ENCODE data around the gene ADD1.

Gene ADD1

DNA sequence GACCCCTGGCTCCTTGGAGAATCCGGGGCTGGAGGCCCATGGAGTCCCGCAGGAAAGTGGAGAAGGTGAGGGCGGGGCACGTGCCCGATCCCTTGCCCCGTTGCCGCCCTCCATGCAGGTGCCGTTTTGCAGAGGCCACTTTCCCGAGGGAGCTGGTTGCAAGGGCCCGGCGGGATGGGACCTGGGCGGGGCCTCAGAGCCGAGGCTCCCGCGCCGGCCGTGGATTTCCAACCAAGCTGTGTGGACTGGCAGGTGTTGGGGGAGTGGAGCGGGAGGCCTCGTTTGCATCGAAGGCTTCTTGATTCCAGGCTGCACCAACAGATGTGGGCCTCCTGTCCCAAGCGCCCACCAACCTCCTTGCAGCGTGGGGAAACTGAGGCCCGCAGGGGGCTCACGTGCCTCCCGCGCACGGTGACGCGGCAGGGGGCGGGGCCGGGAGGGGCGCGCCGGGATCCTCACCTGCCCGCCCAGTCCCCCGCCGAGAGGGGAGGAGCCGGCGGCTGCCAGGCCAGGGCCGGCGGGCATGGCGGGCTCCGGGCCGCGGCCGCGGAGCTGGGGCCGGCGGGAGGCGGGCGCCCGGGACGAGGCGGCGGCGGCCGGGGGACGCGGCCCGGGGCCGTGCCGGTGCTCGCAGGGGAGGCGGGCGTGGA lies 25.8 kb upstream of the ADD1 start:
- no peaks in the 10 kb centered on the region for H3K9me3 ChIP-seq (ENCODE audit: insufficient read depth, low read depth, low read length)
- no peak overlapping the region for H3K27ac ChIP-seq (ENCODE audit: low read depth, low read length)
- WGBS = 10% methylated on average over 65 of the region's 65 CpGs
- H3K36me3 ChIP-seq (ENCODE audit: insufficient read depth, low read length) = peaks cover 14% of the 10 kb centered on the region
- H3K27me3 ChIP-seq (ENCODE audit: insufficient read depth, low read length) = no peaks in the 10 kb centered on the region; the same call in 1 of the 2 replicates
- H3K9ac ChIP-seq (ENCODE audit: low read depth, low read length) = peak overlapping the region; percentile 93
- H3K4me3 ChIP-seq (ENCODE audit: low read length) = peak overlapping the region; percentile 72
- no peaks in the 10 kb centered on the region for H3K4me1 ChIP-seq (ENCODE audit: insufficient read depth, low read length)

DNA sequence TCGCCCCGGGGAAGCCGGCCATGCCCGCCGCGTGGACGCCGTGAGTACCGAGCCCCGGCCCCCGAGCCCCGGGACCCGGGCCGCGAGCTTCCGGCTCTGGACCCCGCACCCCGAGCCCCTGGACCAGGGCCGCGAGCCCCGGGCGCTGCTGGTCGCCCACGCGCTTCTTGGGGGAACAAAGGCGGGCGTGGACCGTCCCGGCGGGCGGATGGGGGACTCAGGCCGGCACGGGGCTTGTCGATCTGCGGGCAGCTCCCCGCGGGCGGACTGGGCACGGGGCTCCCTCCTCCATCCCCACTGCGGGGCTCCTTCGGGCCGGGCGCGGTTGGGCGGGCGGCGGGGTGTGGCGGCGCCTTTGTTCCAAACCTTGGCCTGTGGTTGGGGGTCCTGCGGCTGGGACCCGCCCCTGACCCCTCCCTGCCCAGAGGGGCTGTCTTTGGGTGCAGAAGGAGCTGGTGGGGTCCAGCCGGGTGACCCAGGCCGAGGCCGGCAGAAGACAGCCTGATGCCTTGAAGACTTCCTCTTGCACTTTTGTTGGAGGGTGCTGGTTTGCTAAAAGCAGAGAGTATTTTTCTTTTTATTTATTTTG lies 25.2 kb upstream of the ADD1 start:
- Histone ChIP-seq H3K36me3 (ENCODE audit: insufficient read depth, low read length) (peaks cover 18% of the 10 kb centered on the region), H3K4me3 (ENCODE audit: low read length) (peak overlapping the region; percentile 72), H3K4me1 (ENCODE audit: insufficient read depth, low read length) (no peaks in the 10 kb centered on the region), H3K9ac (ENCODE audit: low read depth, low read length) (peak overlapping the region; percentile 93), H3K27me3 (ENCODE audit: insufficient read depth, low read length) (no peaks in the 10 kb centered on the region; the same call in 1 of the 2 replicates), H3K27ac (ENCODE audit: low read depth, low read length) (no peak overlapping the region), H3K9me3 (ENCODE audit: insufficient read depth, low read depth, low read length) (no peaks in the 10 kb centered on the region)
- WGBS = under 1% methylated on average over 54 of the region's 54 CpGs

DNA sequence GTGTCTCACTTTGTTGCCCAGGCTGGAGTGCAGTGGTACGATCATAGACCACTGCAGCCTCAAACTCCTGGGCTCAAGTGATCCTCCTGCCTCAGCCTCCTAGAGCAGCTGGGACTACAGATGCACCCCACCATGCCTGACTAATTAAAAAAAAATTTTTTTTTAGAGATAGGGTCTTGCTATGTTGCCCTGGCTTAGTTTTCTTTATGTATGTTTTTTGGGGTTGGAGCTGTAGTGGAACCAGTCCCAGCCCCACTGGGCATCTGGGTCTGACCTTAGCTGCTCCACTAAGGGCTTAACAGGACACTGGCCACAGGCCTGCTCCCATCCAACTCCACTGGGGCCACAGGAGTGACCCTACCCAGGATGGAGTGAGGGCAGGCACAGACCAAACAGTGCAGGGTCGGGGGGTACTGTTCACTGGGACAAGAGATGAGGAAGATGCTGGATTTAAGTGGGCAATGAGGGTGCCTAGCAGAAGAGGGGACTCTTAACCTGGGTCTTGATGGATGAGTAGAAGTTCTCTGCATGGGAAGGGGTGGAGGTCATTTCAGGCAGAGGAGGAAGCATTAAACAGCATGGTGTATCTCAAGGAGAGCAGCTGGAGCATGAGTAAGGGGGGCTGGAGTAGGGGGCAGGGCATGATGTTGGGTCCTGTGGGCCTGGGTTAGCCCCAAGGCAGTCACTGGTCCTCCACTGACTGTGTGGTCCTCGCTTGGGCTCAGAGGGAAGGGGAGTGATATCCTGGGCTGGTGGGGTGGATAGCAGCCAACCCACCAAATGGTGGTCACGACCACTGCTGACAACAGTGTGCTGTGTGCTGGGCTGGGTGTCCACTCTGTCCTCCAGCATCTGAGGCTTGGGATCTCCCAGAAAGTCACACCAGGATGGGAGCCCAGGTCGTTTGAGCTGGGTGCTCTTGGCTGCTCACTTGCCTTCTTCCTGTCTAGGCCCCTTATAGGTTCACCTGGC lies 24.1 kb upstream of the ADD1 start:
- H3K36me3 ChIP-seq (ENCODE audit: insufficient read depth, low read length) = peaks cover 29% of the 10 kb centered on the region
- no peak overlapping the region for H3K9ac ChIP-seq (ENCODE audit: low read depth, low read length)
- H3K4me1 ChIP-seq (ENCODE audit: insufficient read depth, low read length) = no peaks in the 10 kb centered on the region
- H3K9me3 ChIP-seq (ENCODE audit: insufficient read depth, low read depth, low read length) = no peaks in the 10 kb centered on the region
- no peak overlapping the region for H3K27ac ChIP-seq (ENCODE audit: low read depth, low read length)
- H3K4me3 ChIP-seq (ENCODE audit: low read length) = no peak overlapping the region
- WGBS = 90% methylated on average over 5 of the region's 5 CpGs
- no peaks in the 10 kb centered on the region; the same call in 1 of the 2 replicates for H3K27me3 ChIP-seq (ENCODE audit: insufficient read depth, low read length)

DNA sequence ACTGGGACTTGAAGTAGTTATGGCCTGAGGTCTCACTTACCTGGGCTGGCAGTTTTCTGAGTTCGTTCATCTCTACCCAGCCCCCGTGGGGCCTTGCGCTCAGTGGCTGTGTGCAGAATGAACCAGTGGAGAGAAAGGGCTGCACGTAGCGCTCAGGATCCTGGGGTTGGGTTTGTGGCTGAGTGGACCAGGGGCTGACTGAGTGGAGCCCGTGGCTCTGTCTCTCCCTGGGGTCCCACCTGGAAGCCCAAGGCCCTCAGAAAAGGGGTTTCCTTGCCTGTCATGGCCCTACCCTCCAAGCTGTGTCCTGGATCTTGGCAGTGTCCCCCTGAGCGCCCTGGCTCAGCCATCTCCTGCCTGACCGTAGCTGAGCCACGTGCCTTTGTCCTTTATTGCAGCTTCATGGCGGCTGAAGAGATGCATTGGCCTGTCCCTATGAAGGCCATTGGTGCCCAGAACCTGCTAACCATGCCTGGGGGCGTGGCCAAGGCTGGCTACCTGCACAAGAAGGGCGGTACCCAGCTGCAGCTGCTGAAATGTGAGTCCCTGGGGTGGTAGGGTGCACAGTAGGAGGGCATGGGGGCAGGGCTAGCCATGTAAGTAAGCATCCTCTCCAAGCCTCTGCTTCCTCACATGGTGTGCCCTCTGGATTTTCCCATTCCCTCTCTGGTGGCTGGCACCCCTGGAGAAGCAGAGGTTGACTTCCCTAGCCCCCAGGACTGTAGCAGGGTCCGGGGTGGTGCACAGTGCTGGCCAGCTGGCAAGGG lies 23.2 kb upstream of the ADD1 start:
- Histone ChIP-seq H3K27ac (ENCODE audit: low read depth, low read length) (no peak overlapping the region), H3K36me3 (ENCODE audit: insufficient read depth, low read length) (peaks cover 37% of the 10 kb centered on the region), H3K4me1 (ENCODE audit: insufficient read depth, low read length) (no peaks in the 10 kb centered on the region), H3K9ac (ENCODE audit: low read depth, low read length) (no peak overlapping the region), H3K4me3 (ENCODE audit: low read length) (no peak overlapping the region), H3K9me3 (ENCODE audit: insufficient read depth, low read depth, low read length) (no peaks in the 10 kb centered on the region), H3K27me3 (ENCODE audit: insufficient read depth, low read length) (no peaks in the 10 kb centered on the region; the same call in 1 of the 2 replicates)
- 86% methylated on average over 13 of the region's 13 CpGs for WGBS

DNA sequence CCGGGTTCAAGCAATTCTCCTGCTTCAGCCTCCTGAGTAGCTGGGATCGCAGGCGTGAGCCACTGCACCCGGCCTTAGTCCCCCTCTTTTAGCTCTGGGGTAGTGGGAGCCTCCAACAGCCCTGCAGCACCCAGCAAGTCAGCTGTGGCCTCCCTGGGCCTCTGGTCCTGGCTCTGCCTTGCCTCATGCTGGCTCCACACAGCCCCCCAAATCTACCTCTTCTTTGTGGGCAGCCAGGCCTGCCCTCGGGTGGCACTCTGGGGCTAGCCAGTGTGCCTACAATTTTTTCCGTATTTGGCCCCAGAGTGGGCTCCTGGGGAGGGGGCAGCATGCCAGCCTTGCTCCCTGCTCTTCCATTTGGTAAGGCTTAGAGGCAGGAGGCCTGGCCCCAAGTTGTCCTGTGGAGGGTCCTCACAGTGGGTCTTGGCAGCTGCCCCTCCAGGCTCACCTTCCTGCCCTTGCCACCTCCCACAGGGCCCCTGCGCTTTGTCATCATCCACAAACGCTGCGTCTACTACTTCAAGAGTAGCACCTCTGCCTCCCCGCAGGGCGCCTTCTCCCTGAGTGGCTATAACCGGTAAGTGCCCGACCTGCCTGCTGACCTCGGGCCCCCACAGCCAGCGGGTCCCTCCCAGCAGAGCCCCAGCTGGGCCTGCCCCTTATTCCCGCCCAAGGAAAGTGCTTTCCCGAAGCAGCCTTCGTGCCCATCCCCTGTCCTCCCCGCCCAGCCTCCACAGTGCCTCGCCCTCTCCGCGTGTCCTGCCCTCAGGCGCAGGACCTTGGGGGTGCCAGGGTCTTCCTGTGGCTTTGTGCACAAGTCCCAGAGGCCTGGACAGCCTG lies 21.0 kb upstream of the ADD1 start:
- Histone ChIP-seq H3K27ac (ENCODE audit: low read depth, low read length) (no peak overlapping the region), H3K9me3 (ENCODE audit: insufficient read depth, low read depth, low read length) (no peaks in the 10 kb centered on the region), H3K36me3 (ENCODE audit: insufficient read depth, low read length) (peaks cover 58% of the 10 kb centered on the region), H3K4me3 (ENCODE audit: low read length) (no peak overlapping the region), H3K27me3 (ENCODE audit: insufficient read depth, low read length) (no peaks in the 10 kb centered on the region), H3K4me1 (ENCODE audit: insufficient read depth, low read length) (no peaks in the 10 kb centered on the region), H3K9ac (ENCODE audit: low read depth, low read length) (no peak overlapping the region)
- WGBS = 92% methylated on average over 23 of the region's 23 CpGs

DNA sequence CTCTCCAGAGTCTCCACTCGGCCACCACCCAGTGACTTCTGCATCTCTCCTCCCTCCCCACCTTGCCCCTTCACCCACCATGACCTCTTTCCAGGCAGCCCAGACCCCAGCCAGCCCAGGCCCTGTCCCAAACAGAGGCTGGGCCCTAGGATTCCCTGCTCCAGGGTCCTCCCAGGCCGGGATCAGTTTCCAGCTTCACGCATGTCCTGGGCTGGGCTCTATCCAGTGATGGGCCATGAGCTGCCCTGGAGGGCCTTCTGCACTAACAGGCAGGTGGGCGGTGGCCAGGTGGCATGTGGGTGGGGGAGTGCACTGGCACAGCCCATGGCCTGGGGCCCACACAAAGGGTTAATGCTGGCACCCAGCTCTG lies 20.4 kb upstream of the ADD1 start:
- WGBS = 93% methylated on average over 4 of the region's 4 CpGs
- Histone ChIP-seq H3K27ac (ENCODE audit: low read depth, low read length) (no peak overlapping the region), H3K9ac (ENCODE audit: low read depth, low read length) (no peak overlapping the region), H3K36me3 (ENCODE audit: insufficient read depth, low read length) (peaks cover 64% of the 10 kb centered on the region), H3K4me1 (ENCODE audit: insufficient read depth, low read length) (no peaks in the 10 kb centered on the region), H3K9me3 (ENCODE audit: insufficient read depth, low read depth, low read length) (no peaks in the 10 kb centered on the region), H3K4me3 (ENCODE audit: low read length) (no peak overlapping the region), H3K27me3 (ENCODE audit: insufficient read depth, low read length) (no peaks in the 10 kb centered on the region)

DNA sequence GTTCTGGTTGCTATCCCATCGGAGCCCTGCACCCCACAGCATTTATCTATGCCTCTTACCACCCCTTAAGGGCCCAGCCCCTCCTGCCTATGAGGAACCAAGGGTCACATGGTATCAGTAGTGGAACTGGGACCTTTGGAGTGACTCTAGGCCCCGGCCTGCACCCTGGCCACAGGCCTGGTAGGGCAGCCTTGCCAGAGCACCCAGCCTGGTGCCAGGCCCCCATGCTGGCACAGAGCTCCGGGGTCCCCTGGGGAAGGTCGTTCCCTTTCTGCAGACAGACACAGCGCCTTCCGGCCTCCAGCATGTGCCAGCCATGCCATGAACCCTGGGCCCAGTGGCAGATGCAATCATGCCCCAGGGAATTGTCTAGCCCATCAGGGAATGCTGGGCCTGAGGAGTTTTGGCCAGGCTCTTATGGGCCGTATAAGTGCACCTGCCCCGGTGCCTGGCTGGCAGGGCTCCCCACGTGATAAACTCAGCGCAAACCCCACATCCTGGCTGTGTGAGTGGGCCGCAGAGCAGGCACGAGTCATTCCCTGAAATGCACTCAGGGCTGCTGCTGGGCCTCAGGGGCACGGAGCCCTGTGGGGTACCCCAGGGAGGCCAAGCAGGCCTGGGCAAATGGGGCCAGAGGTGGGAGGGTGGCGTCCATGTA lies 19.8 kb upstream of the ADD1 start:
- H3K27me3 ChIP-seq (ENCODE audit: insufficient read depth, low read length) = no peaks in the 10 kb centered on the region
- H3K9me3 ChIP-seq (ENCODE audit: insufficient read depth, low read depth, low read length) = no peaks in the 10 kb centered on the region
- WGBS = 94% methylated on average over 14 of the region's 14 CpGs
- H3K9ac ChIP-seq (ENCODE audit: low read depth, low read length) = no peak overlapping the region
- no peaks in the 10 kb centered on the region for H3K4me1 ChIP-seq (ENCODE audit: insufficient read depth, low read length)
- H3K27ac ChIP-seq (ENCODE audit: low read depth, low read length) = no peak overlapping the region
- H3K36me3 ChIP-seq (ENCODE audit: insufficient read depth, low read length) = peaks cover 67% of the 10 kb centered on the region
- H3K4me3 ChIP-seq (ENCODE audit: low read length) = no peak overlapping the region

DNA sequence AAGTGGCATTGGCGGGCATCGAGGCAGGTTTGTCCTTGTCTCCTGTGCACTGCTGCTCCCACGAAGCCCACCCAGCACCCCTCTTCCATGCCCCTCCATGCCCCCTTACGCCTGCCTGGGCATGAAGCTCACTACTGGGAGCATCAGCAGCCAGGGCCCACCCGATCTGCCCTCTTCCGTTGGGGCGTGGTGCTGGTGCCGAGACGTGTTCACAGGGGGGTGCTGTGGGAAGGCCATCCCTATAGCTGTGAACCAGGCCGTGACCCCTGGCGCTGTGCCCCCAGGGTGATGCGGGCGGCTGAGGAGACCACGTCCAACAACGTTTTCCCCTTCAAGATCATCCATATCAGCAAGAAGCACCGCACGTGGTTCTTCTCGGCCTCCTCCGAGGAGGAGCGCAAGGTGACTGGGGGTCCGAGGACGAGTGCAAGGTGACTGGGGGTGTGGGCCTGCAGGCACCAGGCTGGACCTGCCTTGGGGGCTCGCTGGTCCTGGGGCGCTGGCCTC lies 19.3 kb upstream of the ADD1 start:
- Histone ChIP-seq H3K27me3 (ENCODE audit: insufficient read depth, low read length) (no peaks in the 10 kb centered on the region), H3K4me3 (ENCODE audit: low read length) (no peak overlapping the region), H3K27ac (ENCODE audit: low read depth, low read length) (no peak overlapping the region), H3K9ac (ENCODE audit: low read depth, low read length) (no peak overlapping the region), H3K9me3 (ENCODE audit: insufficient read depth, low read depth, low read length) (no peaks in the 10 kb centered on the region), H3K4me1 (ENCODE audit: insufficient read depth, low read length) (no peaks in the 10 kb centered on the region), H3K36me3 (ENCODE audit: insufficient read depth, low read length) (peaks cover 67% of the 10 kb centered on the region)
- WGBS = 93% methylated on average over 24 of the region's 24 CpGs

DNA sequence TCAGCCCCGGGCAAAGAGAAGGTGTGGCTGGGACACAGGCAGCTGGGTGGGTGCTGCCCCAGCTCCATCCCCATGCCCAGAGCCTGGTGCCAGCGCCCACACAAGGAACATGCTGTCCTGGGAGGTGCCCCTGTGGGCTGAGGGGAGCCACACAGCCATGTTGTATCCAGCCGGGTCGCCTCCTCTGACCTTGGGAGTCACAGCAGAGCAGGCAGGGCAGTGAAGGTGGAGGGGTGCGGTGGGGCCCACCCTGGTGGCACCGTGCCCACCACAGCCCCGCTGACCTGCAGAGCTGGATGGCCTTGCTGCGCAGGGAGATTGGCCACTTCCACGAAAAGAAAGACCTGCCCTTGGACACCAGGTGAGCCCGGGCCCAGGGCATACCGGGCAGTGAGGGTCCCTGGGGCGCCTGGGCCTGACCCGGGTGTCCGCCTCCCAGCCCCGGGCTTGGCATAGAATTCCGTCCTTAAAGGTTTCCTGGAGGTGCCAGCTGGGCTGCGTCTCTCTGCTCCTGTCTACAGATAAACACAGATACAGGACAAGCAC lies 18.7 kb upstream of the ADD1 start:
- Histone ChIP-seq H3K4me3 (ENCODE audit: low read length) (no peak overlapping the region), H3K27me3 (ENCODE audit: insufficient read depth, low read length) (no peaks in the 10 kb centered on the region), H3K4me1 (ENCODE audit: insufficient read depth, low read length) (no peaks in the 10 kb centered on the region), H3K27ac (ENCODE audit: low read depth, low read length) (no peak overlapping the region), H3K9me3 (ENCODE audit: insufficient read depth, low read depth, low read length) (no peaks in the 10 kb centered on the region), H3K36me3 (ENCODE audit: insufficient read depth, low read length) (peaks cover 71% of the 10 kb centered on the region), H3K9ac (ENCODE audit: low read depth, low read length) (no peak overlapping the region)
- WGBS = 94% methylated on average over 17 of the region's 17 CpGs

Measured in HUES64 (cell line).